Raji (cell line): Measurements from ENCODE around the gene MOG.

Source experiments
- POLR2A ChIP-seq: IDR thresholded peaks from 2 replicates; pipeline ENCODE4 v1.6.1; 2011; ENCODE audit warnings: low read depth, low read length, control low read depth; ENCODE audit not compliant: insufficient read depth

The MOG gene

DNA sequence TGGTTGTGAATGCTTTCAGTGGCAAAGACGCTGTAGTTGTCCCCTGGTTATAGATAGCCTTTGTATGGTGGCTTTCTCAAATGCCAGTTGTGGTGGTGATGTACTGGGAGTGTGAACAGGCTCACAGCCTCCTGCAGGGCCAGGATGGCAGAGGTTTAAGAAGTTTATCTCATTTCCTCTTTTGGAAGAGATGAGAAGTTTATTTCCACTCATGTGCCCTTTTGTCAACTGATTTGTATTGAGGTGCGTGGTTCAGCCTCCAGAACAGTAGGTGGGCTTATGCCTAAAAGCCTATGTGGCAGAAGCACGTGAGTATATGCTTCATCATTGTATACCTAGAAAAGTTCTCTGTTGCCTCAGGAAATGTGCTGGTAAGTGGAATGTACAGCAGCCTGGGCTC is 37.7 kb downstream of the MOG start:
- TF ChIP-seq POLR2A = no peak

DNA sequence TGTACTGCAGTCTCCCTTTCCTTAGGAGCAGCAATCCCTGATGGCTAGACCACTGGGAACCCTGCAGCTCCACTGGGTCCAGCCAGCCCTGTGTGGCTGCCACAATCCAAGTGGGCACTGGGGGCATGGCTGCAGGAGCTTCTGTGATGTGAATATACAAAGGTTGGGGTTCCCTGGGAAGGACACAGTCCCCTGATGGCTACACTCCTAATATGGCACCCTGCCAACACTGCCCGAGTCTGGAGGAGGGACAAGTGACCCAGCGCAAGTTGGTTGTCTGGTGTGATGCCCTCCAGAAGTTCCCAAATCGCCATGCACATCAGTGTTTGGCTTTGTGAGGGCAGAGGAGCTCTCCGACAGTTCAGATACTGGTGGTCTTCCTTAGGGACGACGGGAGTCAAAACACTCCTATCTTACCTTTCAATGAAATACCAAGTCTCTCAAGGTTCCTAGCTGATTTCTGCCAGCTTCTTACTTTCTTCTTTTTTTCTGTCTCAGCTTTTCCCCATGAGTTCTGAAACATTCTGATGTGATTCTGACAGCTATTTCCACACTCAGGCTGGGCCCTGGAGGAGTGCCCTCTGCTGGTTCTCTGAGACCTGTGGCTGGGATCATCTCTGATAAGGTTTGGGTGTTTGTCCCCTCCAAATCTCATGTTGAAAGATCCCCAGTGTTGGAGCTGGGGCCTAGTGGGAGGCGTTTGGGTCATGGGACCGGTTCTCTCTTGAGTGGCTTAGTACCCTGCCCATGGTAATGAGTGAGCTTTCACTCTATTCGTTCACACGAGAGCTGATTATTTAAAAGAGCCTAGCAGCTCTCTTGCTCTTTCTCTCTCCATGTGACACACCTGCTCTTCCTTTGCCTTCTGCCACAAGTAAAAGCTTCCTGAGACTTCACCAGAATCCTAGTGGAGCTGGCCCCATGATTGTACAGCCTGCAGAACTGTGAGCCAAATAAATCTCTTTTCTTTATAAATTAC is 39.5 kb downstream of the MOG start:
- TF ChIP-seq POLR2A = no peak

DNA sequence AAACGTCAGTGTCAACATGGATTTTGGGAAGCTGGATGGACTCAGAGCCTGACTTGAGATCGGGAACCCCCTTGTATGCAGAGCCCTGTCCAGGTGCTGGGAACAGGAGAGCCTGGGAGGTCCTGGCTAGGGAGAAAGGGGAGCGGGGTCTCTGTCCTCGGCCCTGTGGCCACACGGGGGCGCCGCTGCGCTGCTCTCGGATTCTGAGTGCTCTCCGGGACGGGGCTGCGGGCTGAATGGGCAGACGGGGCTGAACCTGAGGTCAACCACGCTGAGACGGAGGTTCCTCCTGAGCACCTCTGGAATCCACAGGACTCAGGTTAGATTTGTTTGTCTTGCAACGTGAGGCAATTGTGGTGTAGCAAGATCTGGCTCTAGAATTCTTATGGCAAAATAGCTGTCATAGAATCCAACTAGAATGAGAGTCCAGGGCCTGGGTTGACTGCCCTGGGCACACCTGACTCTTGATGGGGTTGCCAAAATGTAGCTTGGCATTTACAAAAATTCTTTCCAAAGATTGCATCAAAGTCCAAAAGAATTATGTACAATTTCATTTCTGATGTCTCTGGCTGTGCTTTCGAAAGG is 45.7 kb downstream of the MOG start:
- TF ChIP-seq POLR2A = no peak

DNA sequence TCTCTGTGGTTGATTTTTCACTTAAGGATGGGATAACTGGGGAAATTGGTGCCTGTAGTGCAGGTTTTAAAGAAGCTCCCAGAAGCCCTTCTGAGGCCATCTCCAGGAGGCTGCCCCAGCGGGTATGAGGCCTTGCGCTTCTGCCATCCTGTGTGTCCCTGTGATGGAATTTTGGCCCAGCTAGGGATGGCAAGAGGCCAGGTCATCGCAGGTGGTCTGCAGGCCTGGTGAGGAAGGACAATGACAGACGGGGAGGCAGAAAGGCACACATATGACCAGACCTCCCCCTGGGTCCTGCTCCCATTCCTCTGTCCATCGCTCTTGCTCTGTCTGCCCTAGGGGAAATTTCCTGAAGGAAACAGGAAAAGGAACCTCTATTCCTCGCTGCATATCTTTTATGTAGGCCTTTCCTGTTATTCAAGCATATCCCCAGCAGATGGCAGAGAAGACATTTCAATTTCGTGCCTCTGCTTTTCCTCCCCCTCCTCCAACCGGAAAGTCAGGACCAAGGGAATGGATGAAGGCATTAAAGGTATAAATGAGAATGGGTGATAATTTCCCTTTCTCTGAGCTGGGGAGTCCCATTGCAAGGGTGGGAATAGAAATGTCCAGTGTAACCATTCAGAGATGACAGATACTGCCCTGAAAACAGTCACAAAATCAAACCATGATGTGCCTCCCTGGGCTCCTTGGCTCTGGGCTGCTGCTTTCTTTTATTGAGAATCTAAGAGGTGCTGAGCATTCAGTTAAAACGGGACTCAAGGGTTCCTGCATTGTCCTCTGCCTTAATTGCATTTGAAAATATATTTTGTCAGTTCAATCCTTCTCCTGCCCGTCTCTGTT is 48.7 kb downstream of the MOG start:
- TF ChIP-seq POLR2A = no peak

DNA sequence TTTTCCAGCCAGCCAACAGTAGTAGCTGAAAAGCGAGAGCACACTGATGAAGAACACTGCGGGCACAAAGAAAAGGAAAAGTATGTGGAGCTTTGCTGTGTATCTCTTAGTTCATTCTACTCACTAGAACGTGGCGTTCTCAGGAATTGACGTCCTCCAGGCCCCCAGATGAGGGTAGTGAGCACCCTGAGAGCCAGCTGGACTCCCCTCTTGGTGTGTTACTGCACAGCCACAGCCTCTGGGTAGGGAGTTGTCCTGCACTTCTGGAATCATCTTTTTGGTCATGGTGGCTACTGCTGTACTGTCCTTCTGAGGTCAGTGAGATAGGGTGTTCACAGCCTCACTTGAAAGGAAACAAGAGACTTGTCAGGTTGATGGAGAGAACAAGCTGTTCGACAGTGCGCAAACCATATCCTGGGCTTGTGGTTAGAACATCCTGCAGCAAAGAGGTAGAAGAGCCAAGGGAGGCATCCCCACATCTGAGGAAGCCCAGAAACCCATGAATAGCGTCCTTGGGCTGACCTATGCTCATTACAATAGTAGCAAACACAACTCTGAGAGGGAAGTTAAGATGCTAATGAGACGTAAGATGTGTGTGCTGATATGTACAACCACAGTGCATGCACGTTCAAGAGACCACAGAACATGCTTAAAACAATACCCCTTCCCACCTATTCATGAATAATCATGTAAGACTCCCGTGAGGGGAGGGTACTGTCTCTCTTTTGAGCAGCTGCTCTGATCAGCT is 51.7 kb downstream of the MOG start:
- TF ChIP-seq POLR2A = no peak

DNA sequence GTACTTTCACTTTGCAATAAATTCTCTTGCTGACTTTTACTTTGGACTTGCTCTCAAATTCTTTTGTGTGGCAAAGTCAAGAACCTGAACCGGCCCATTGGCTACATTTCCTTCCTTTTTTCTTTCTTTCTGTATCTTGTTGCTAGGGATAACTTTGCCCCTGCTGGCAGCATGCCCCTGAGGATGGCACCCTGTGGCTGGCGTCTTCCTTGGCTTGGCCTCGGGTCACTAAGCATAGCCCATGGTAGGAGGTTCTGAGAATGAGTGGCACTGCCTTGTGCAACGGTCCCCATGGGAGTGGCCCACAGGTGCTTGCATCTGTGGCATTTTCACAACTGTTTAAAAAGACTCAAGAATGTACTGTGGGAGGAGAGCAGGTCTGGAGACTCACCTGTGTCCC is 52.3 kb downstream of the MOG start:
- no peak for TF ChIP-seq POLR2A

DNA sequence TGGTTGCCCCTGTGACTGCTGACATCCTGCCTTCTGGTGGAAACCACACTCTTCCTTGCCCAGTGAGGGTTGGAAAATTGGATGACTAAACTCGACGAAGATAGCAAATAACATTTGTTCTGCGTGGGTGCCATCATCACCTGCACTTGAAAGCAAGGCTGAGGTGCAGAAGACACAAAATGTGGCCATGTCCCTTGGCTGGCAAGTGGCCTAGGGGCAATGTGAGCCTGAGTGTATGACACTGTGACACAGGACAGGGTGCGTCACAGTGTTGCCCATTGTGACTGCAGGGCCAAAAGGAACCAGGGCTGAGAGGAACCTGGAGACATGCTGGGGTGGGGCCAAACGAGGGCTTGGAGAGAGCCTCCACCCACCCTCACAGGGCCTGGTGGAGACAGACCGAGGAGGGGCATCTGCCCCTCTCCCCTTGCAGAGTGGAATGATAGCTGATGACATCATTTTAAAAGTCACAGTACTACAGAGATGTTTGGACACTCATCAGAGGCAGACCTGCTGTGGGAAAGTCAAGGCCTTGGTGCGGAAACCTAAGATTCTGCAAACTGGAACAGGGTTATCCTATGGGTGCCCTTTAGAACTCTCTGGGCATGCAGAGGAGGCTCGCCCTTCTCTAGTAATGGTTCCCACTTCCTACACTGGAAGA is 53.5 kb downstream of the MOG start:
- TF ChIP-seq POLR2A = no peak

DNA sequence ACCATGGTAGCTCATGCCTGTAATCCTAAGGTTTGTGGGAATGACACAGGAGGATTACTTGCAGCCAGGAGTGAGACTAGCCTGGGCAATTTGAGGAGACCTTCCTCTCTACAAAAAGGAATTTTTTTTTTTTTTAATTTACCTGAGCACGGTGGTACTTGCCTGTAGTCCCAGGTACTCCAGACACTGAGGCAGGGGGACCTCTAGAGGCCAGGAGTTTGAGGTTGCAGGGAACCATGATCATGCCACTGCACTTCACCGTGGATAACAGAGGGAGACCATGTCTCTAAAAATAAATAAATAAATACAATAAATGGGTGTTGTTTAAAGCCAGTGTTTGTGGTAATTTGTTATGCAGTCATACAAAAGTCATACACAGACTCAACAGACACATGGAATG is 64.0 kb downstream of the MOG start:
- TF ChIP-seq POLR2A = no peak
